ENCODE data around the gene SLC25A26.

The SLC25A26 gene

DNA sequence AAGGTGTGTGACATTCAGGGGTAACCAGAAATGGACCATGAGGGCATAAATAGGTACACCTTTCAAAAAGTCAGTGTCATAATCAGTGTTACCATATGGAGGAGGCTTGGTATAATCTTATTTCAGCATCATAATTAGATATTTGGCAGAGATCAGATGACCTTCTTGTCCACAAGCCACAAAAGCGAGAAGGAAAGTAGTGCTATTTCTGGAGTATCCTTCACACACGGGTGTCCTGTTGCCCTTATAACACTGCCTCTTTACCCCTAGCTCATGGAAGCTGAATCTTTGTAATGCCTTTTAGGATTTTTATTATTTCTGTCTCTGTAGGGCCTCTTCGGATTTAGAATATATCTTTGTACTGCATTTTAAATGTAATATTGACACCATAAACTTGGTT is 147.2 kb downstream of the SLC25A26 start:
- no peak overlapping the region for H3K27ac ChIP-seq
- TF ChIP-seq ZFX (IDR thresholded peaks at IDR 0.05): no peak
- TF ChIP-seq, protein P1, sequence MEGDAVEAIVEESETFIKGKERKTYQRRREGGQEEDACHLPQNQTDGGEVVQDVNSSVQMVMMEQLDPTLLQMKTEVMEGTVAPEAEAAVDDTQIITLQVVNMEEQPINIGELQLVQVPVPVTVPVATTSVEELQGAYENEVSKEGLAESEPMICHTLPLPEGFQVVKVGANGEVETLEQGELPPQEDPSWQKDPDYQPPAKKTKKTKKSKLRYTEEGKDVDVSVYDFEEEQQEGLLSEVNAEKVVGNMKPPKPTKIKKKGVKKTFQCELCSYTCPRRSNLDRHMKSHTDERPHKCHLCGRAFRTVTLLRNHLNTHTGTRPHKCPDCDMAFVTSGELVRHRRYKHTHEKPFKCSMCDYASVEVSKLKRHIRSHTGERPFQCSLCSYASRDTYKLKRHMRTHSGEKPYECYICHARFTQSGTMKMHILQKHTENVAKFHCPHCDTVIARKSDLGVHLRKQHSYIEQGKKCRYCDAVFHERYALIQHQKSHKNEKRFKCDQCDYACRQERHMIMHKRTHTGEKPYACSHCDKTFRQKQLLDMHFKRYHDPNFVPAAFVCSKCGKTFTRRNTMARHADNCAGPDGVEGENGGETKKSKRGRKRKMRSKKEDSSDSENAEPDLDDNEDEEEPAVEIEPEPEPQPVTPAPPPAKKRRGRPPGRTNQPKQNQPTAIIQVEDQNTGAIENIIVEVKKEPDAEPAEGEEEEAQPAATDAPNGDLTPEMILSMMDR (conservative IDR thresholded peaks at IDR 0.05): no peak

DNA sequence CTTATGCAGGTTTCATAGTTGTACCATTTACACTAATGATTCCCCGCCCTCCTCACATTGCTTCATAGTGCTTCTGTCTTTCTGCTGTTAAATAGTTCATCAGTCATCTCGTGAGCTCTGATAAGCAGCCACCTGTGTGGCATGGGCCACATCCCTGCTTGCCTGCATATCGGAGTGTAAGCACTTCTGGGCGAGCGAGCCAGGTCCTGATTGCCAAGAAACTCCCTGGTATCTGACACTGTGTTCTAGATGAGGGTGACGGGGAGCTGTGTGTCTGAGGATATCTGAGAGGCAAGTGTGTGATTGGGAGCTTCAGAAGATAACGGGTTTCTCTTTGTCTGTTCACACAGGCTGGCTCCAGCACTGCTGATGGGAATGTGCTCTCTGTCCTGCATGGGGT is 149.4 kb downstream of the SLC25A26 start:
- TF ChIP-seq ZFX (IDR thresholded peaks at IDR 0.05): no peak
- H3K27ac ChIP-seq: no peak overlapping the region

DNA sequence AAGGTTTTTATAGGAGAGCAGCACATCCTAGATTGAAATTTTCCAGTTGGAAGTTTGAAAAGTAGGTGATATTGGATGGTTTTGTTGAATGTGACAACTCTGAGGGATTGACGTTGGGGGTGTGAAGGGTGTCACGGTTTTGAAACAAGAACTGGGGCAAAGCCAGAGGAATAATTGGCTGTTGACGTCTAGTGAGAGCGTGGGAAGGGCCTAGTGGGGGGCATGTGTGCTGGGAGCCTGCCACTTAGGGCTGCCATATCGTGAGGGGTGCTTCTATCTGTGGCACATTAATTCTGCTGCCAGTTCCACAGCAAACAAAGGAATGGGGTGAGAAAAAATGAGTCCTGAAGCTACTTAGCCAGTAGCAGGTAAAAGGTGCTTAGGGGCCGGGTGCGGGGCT is 150.6 kb downstream of the SLC25A26 start:
- no peak for TF ChIP-seq ZFX (IDR thresholded peaks at IDR 0.05)
- TF ChIP-seq, protein P1 (conservative IDR thresholded peaks at IDR 0.05): no peak
- no peak overlapping the region for H3K27ac ChIP-seq

DNA sequence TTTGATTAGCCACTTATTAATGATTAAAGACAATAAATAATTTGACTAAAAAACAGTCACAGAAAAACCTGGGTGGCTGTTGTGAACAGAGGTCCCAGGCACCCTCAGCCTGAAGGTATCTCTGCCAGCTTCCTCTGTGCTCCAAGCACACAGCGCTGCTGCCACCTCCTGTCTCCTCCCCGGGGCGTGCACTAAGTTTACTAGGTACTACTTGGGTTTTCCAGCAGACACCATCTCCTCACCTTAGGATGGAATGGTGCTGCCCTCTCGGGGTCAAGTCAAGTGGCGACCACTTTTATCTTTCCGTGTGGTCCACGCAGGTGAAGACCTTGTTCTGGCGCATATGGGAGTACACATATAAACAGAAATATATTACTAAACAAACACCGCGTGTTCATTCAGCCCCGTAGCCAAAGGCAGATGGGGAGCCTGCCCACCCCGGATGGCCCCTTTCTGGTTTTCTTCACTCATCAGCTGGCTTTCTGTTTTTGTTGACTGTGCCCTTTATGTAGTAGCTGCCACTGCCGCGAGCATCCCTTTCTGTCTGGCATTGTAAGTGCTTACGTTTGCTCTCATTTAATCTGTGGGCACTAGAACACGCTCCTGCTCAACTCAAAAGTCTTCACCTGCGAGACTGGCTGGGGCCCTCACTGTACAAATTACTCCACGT is 152.0 kb downstream of the SLC25A26 start:
- no peak overlapping the region for H3K27ac ChIP-seq

DNA sequence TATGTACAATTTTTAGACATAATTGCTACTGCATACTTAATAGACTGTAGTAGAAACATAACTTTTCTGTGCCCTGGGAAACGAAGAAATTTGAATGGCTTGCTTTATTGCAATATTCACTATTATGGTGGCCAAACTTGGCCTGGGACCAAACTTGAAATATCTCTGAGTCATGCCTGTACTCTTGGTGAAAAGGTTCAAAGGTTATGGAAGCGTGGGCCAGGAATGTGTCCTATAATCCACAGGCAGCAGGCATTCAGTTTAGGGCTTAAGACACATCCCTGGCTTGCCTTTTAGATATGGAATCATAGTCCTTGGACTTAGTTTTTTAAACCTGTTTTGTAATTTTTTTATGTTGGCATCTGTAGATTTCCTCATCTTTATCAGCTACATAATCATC is 155.8 kb downstream of the SLC25A26 start:
- H3K27ac ChIP-seq: no peak overlapping the region
- TF ChIP-seq, protein P1 (conservative IDR thresholded peaks at IDR 0.05): no peak
- TF ChIP-seq ZFX (IDR thresholded peaks at IDR 0.05): no peak

More for the DNA sequence above, 152.0 kb downstream of the SLC25A26 start:
- TF ChIP-seq ZFX (IDR thresholded peaks at IDR 0.05): no peak
- TF ChIP-seq, protein P1 (conservative IDR thresholded peaks at IDR 0.05): peak; percentile 62

DNA sequence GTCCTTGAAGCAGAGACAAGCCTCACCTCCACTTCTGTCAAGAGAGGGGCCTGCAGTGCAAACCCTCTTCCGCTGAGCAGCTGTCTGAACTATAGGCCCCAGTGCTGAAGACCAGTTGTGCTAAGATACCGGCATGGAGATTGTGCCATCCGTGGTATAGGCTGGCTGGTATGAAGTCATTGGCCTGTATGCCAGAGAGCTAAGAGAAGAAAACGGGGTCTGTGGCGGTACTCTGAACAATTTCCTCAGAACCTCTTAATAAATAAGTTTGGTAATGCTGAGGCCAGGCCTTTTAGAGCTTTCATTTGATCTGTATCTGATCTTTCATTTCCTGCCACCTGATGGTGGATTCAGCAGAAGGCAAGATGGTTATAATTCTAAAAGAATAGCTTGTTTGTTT is 157.0 kb downstream of the SLC25A26 start:
- H3K27ac ChIP-seq: no peak overlapping the region
- no peak for TF ChIP-seq ZFX (IDR thresholded peaks at IDR 0.05)
- TF ChIP-seq, protein P1 (conservative IDR thresholded peaks at IDR 0.05): no peak

DNA sequence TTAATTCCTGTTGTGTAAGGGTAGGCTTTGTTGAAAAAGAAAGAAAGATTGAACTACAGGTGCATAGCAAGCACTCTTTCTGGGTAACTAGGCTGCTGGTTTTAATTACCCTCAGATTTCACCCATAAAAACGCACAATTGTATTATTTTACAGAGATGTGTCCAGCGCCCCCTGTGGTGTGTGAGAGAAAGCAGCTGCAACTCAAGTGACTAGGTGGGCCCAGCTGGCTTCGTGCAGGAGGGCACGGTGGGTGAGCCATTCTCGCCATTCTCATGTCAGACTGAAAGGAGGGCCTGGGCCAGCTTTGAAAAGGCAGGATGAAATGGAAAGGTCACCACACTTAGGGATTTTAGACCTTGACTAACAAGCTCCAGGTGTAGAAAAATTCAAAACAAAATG is 157.5 kb downstream of the SLC25A26 start:
- TF ChIP-seq ZFX (IDR thresholded peaks at IDR 0.05): no peak
- TF ChIP-seq, protein P1 (conservative IDR thresholded peaks at IDR 0.05): peak; percentile 61
- H3K27ac ChIP-seq: no peak overlapping the region

DNA sequence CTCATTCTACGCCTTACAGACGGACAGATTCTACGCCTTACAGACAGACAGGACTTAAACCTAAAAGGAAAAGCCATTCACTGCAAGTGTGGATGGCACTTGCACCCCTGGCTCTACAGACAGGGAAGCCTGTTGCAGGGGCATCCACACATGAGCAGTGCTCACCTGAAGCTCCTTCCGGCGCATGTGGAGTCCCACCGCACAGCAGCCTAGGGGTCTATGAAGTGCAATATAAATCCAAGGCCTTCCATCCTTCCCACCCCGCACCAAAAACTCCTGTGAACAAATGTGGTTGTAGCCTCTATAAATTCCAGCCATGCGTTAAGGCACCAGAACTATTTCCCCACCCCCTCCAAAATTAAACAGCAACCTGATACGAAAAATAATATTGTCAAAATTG is 158.8 kb downstream of the SLC25A26 start:
- no peak overlapping the region for H3K27ac ChIP-seq
- TF ChIP-seq ZFX (IDR thresholded peaks at IDR 0.05): no peak
- TF ChIP-seq, protein P1 (conservative IDR thresholded peaks at IDR 0.05): no peak

Data from C4-2B (cell line).